Measurements from ENCODE around the gene PHF5A.
A peak's percentile ranks its signal among the peaks of the same experiment; 100 is the strongest.

- TF ChIP-seq CTCF (IDR thresholded peaks at IDR 0.05; ENCODE audit: control extremely low read depth in 1 of 3, insufficient read depth in 1 of 3, low read depth in 1 of 3, low read length in 3 of 3) (peak; percentile 86 to 91 (median 91)), BACH1 (IDR thresholded peaks at IDR 0.05; ENCODE audit: low read length) (no peak), HDAC2 (IDR thresholded peaks at IDR 0.05; ENCODE audit: borderline replicate concordance in 1 of 2, low read depth in 2 of 2, low read length in 2 of 2) (no peak), POLR2AphosphoS5 (IDR thresholded peaks at IDR 0.05; ENCODE audit: low read depth, low read length) (no peak), RAD21 (IDR thresholded peaks at IDR 0.05 in 1 of 2, conservative IDR thresholded peaks at IDR 0.05 in 1 of 2; ENCODE audit: low read depth in 2 of 2, low read length in 2 of 2) (peak; percentile 96 to 97), SP1 (IDR thresholded peaks at IDR 0.05; ENCODE audit: low read depth, low read length) (no peak), SIN3A (conservative IDR thresholded peaks at IDR 0.05 in 1 of 2, IDR thresholded peaks at IDR 0.05 in 1 of 2; ENCODE audit: low read depth in 1 of 2, low read length in 2 of 2) (no peak), TAF1 (IDR thresholded peaks at IDR 0.05; ENCODE audit: low read depth, low read length) (no peak), EGR1 (IDR thresholded peaks at IDR 0.05; ENCODE audit: borderline replicate concordance, low read depth, low read length) (no peak), USF2 (IDR thresholded peaks at IDR 0.05; ENCODE audit: low read length) (no peak), BRCA1 (IDR thresholded peaks at IDR 0.05; ENCODE audit: low read depth, low read length) (no peak)
Observed at GRCh38 chr22:41517172-41518047, 48.9 kb upstream of the PHF5A start.

All from H1 (cell line).